HG03460 (cell line): Measurements from ENCODE around the gene TMTC1.

ENCODE experiments used
- ATAC-seq: cut with Tn5 transposase; IDR thresholded peaks from one replicate; pipeline ENCODE4 v1.9.1; 2021; ENCODE audit not compliant: unreplicated experiment

The TMTC1 gene

DNA sequence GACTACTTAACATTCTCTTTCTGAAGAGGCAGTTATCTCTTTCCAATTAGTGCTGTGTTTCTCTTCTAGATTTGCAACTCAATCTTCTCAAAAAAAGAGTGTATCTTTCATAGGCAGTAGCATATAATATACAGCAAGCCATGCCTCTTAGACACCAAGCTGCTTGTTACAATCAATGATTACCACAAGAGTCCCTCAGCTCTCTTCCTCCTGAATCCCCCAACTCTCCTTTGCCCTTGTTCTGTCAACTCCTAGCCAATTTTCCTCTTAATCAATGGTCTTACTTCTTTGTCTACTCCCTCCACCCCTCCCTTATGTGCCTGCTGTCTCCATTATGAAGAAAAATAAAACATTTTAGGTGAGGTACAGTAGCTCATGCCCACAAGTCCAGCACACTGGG, 2.6 kb downstream of the TMTC1 start:
- no peak for ATAC-seq

DNA sequence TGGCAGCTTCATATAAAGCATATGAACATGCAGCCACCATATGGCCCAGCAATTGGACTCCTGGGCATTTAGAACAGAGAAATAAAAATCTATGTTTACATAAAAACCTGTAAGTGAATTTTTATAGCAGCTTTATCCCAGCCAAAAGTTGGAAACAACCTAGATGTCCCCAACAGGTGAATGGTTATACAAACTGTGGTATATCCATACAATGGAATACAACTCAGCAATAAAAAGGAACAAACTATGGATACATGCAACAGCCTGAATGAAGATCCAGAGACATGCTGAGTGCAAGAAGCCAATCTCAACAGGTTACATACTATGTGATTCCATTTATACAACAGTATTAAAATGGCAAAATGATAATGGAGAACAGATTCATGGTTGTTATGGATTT, 3.7 kb downstream of the TMTC1 start:
- no peak for ATAC-seq

DNA sequence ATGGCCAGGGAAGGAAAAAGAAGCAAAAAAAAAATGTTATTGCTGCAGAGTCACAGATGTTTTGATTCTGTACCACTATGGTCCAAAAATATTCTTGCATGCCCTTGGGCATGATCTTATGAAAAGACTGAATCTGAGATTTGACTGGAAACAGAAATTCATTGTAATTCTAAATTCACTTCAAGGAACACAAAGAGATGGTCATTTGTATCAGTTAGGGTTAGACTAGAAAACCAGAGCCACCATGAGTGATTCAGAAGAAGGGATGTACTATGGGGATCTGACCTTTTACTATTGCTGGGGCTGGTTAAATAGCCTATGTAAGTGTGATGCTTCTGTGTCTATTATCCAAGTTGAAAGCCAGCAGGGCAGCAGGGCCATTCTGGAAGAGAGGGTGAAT, 5.2 kb downstream of the TMTC1 start:
- no peak for ATAC-seq

DNA sequence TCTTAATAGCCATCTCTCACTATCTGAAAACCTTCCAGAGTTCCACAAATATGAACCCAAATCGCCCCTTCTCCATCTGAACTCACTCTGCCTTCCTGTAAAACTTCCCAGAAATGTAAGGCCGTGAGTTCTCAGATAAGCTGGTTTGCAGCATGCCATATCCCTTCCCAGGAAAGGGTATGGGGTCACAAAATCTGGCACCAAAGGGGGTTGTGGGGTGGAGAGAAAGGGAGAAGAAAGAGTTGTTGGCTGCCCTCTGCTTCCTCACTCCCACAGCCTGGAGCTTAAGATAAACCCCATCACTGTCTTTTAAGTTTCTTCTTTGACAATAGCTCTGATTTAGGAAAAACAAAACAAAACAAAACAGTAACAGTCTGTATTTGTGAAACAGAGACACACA, 10.7 kb downstream of the TMTC1 start:
- no peak for ATAC-seq

DNA sequence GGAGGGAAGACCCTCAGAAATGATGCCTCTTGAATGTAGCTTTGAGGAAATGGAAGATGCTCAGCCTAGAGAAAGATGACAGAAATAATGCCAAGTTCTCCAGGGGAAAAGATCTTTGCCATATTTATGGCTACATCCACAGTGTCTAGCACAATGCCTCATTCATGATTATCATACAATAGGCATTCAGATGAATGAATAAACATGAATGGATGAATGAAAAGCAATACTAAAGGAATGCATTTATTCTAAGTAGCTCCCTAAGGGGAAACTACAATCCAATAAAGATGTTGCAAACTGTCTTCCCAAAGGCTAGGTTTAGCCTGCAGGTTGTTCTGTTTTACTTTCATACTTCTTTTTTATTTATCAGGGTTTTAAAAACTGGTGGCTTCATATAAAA, 12.0 kb downstream of the TMTC1 start:
- no peak for ATAC-seq

DNA sequence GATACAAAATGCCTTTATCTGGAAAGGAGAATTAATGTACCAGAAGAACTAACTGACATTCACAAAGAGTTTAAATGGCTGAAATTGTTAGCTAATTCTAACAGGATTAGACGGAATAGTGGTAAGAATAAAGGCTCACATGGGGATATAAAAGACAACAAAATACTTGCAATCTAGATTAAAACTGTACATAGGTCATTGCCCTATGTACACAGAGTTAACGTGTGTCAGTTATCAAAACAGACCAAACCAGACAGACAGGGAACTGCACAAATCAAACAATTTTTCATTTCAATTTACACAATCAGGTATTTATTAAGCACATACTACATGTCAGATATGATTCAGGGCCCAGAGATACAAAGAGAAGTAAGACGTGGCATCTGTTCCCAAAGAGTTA, 12.6 kb downstream of the TMTC1 start:
- no peak for ATAC-seq

DNA sequence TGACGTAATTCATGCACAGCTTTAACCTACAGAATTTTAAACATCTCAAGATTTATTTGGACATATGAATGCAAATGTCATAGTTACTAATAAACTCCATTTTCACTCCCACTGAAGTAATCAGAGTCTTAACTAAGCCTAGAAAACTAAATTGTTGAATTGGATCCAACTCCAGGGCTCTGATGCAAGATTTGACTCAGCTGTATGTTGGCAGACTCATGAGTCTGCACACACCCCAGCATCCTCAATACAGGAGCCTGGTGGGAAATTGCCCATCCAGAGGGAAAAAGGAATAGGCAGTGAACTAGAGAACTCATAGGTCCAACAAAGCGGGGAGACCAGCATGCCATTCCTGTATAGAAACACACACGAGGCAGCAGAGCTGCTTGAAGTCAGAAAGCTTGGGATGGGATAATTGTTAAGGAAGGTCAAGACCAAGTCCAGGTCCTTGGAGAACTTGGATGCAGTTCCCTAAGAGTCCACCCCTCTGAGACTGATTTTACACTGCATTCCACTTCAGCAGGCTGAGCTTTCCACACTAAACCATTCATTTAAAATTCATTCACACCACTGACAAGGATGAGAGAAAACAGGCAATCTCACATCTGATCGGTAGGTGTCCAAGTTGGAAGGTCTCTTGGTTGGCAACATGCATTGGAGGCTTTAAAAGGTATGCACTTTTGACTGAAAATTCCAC, 14.4 kb downstream of the TMTC1 start:
- no peak for ATAC-seq

DNA sequence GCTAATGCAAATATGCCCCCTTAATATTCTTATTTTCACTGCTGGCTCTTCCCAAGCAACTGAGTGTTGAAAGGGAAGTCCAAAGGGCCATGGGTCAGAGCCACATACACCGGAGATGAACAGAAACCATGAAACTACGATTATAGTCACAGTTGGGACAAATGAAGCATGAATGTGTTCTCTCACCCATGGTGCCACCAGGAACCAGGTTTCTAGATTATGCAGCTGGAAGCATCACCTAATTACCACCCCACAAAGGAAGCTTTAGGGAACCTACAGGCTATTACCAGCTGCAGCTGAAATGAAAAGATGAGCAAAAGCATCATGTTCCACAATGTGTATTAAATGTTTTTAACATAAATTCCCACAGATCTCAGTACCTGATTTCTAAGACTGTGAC, 15.4 kb downstream of the TMTC1 start:
- no peak for ATAC-seq

DNA sequence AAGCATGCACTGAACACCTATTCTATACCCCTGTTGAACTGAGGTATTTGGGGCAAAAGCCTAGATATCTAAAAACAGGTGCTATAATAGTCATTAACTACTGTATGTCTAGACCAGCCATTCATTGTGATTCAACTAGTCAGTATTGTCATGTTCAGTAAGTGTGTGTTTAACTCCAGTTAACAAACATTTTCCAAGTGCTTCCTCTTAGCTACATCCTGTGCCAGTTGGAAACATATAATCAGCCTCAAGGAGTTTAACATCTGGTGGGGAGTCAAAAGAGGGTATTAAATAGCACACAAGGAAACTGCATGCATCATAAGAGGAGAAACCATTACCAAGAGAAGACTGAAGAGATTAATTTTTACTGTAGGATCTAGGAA, 20.4 kb downstream of the TMTC1 start:
- no peak for ATAC-seq

DNA sequence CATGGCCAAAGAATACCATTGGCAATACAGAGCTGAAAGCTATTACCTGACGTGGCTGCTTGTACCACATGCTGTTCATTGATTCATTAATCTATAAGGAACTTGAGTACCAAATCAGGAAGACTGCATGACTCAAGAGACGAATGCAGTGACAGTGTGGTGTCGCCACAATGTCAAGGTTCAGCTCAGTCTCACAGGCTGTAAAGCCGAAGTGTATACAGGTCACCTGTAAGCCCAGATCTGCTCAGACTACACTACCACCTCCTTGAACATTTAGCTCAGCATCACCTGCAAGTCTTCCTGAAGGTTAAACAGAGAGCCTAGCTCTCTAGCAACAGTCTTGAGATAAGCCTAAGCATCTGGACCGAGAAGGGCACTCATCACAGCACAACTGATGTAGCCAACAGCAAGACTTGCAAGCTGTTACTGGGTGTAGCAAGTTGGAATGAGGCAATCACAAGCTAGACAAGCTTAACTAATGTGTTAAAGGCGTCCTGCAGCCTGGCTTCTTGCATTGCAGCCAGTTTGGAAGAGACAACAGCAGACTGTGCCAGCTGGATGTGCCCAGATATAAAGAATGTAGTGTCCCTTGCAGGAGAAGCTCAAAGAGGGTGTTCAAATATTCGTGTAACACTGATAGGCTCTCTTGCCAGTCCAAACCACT, 21.0 kb downstream of the TMTC1 start:
- no peak for ATAC-seq

DNA sequence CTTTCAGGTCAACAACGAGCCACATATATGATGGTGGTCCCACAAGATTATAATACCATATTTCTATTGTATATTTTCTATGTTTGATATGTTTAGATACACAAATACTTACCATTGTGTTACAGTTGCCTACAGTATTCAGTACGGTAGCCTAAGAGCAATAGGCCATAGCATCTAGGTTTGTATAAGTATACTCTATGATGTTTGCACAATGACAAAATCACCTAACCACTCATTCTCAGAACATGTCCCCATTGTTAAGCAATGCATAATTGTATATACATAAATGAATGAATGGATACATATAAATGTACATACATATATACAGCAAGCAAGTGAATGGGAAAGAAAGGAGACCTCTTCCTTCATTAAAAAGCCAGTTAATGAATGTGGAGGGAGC, 23.8 kb downstream of the TMTC1 start:
- no peak for ATAC-seq

DNA sequence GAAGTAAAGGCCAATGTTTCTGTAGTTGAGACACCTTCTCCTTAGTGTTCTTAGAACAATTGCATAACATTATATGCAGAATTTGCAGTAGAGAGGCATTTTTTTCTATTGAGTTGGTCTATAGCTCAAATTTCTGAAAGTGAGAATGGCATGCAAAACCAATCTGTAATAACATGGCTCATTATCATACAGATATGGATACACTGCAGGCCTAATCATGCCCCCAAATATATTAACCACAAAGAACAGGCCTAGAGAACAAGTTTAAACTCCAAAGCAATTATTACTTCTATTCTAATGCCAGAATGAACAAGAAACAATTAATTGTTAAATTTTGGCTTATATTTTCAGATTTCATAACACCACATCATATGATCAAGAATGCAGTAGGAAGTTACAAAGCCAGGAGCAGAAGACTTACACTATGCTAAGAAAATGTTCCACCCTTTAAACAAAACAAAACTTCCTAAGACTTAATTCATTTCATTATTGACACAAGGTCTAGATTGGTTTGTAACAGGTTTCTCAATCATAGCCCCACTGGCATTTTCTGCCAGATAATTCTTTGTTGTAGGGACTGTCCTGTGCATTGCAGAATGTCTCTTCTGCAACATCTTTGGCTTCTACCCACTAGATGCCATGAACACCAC, 26.9 kb downstream of the TMTC1 start:
- no peak for ATAC-seq

DNA sequence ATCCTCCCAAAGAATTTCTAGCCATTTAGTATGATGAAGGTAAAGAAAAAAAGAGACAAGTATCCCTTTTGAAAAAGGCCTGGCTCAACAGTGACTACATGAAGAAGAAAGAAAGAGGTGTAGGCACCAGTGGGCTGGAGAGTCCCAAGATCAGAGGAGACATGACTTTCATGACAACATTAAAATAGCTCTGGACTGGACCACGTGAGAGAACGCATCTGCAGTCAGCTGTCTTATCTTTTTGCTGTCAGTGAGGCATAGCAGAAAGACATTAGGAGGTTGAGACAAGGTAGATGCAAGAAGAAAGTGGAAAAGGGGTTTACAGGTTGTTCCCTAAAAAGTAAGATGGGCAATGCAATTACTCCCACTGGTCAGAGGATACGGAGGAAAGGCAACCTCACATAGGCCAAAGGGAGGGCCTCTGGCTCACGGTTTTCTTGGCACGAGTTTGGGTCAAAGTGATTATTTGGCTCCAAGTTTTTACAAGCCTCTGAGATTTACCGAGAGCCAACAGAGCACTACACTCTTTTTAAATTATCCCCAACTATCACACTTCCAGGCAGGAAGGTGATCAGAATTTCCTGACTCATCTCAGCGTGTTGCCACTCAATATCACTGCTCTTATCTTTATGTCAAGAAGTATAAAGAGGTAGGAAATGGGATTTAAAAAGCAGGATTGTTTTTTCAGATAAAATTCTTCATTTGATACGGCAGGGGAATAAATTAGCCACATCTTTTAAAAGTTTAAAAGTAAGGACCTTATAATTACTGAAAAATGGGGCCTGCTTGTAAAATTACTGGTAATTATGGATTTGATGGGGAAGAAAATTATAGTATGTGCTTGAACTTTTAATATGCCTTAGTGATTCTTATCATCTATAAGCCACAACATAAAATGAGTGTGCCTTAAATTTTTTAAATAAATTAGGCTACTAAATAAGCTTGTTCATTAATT, 29.2 kb downstream of the TMTC1 start:
- no peak for ATAC-seq

DNA sequence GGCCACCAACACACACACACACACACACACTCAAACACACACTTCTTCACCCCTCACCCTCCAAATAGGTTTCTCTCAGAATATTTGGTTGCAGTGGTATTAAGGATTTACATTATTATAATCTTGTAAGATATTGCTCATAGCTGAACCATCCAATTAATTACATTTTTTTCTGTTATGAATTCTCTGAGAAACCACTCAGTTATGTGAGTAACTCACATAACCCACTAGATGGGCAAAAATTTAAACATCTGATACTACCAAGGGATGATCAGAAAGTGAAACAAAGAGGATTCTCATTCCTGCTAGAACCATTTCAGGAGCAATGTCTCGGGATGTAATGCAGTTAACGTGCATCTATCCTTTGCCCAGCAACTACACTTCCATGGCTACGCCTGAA, 31.6 kb downstream of the TMTC1 start:
- ATAC-seq: no peak

DNA sequence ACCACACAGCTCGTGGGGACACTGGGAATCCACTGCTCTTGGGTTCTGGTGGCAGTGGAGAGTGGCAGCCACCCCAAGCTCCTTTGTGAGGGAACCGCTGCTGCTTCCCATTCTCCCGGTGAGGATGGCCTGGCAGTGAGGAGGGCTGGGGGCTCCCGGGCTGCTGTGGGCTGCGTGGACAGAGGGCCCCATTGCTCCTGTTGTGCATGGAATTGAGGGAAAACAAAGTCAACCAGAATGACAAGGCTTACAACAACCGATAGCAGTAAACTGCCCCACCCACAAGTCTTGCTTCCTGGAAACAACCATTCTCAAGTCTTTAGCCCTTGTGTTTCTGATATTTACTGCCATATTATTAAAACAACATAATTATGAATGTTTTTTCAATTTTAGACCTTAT, 32.1 kb downstream of the TMTC1 start:
- no peak for ATAC-seq

DNA sequence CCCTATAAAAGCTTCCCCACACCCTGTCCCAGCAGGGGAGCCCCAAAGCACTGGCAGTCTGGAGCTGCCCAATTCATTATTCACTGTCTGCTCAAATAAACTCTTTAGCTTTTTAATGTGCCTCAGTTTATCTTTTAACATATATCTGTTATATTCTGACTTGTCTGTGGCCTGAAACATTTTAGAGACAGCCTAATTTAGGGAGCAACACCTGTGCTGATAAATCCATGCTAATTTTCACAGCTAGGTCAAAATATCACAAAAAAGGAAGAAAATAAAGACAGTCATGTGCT, 32.9 kb downstream of the TMTC1 start:
- ATAC-seq: no peak

DNA sequence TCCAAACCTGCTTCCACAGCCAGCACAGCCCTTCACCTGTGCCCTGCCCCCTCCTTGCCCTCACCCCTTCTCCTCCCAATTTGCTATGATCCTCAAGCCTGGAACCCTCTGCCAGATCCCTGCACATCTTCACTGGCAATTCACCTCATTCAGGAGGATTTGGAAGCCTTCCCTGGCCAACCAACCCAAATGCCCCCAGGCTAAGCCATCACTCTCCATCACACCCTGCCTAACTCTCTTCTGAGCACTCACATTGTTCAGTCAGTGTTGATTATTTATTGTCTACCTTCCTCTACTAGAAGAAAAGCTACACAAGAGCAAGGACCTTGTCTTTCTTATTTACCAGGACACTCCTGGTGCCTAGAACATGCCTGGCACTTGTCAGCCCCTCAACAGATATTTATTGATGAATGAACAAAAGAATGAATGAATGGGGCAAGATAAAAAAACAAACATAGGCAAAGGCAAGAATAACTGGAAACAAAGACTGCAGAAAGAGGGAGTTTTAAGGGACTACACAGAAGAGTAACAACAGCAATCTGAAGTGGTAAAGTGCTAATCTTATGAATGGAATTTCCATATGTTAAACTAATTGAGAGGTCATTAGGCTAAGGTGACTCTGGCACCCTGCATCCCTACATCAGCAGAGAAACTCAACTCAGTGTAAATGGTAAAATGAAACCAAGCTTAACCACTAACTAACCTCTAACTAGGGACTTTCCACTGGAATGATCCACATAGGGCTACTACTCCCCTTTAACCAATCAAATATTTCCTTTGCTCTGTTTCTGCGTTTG, 33.4 kb downstream of the TMTC1 start:
- ATAC-seq: peak; percentile 86

DNA sequence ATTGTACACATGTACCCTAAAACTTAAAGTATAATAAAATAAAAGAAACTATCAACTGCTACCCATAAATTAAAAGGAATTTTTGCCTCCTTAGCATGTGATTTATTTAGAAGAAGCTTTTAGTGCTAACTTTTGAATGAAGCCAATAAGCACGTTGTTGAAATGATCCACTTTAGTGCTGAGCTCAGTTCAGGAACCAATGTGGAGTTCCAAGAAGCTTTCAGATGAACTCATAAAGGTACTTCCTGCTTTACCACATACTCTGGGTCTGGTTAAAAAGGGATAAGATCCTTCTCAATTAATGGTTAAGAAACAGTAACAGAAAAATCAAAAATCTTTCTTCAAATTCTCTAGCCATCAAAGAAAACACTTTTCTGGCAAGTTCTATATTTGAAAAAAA, 39.4 kb downstream of the TMTC1 start:
- ATAC-seq: no peak

DNA sequence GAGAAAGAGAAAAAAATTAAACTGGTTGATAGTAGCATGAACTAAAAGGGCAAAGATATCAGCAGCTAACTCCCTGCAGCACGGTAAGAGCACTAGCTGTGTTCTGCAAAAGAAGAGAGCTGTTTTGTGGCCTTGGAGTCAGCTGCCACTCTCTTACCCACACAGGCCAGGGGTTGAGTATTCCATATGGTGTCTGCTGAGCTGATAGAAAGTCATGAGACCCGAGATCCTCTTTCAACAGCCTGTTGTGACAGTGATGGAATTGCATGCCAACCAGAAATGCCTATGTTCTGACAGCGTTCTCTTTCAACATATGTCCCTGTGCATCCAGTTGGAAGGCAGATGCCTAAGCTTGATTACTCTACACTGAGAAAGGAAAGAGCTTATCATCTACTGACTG, 39.9 kb downstream of the TMTC1 start:
- ATAC-seq: no peak

DNA sequence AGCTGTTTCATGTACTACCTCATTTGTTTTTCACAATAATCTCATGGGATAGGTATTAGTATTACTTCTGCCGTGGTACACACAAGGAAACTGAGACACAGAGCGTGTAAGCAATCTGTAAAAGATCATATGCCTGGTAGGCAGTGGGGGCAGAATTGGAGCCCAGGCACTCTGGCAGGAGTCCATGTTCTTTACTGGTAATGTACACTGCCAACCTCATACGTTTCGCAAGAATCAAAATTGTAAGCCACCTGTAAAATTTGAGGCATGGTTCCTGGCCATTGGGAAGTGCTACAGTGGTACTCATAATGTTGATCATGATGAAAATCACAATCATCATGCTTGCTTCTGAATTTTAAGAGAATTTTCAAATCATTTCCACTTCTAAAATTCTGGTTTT, 40.7 kb downstream of the TMTC1 start:
- ATAC-seq: no peak

DNA sequence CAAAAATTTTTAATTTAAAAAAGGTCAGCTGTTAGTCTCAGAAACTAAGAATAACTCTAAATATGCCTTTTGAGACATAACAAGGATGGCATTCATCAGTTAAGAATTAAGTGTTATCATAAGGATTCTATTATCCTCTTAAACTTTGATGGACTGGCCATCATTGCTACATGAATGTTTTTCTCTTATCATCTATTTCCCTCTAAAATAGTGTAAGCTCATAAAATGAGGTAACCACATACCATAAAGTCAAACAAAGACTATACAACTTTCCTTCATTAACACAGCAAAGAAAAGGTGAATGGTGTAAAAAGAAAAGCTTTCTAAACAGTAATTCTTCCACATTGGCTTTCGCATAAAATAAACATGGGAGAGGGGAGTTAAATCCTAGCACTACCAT, 41.1 kb downstream of the TMTC1 start:
- ATAC-seq: no peak
